ENCODE results near the gene MYO5B.

MYO5B gene

GRCh38 chr18:50079571-50080295, 115.2 kb downstream of the MYO5B start:
- no peak overlapping the region for H3K27ac ChIP-seq

GRCh38 chr18:50076277-50076676, 118.7 kb downstream of the MYO5B start:
- H3K27ac ChIP-seq, result no peak overlapping the region
- TF ChIP-seq CTCF (IDR thresholded peaks at IDR 0.05), result no peak
- TF ChIP-seq ZFX (IDR thresholded peaks at IDR 0.05; ENCODE audit: borderline replicate concordance), result no peak

More at GRCh38 chr18:50079571-50080295, 115.2 kb downstream of the MYO5B start:
- no peak for TF ChIP-seq ZFX (IDR thresholded peaks at IDR 0.05; ENCODE audit: borderline replicate concordance)
- TF ChIP-seq CTCF (IDR thresholded peaks at IDR 0.05), result no peak

- H3K27ac ChIP-seq, result no peak overlapping the region
- TF ChIP-seq ZFX (IDR thresholded peaks at IDR 0.05; ENCODE audit: borderline replicate concordance) (no peak), CTCF (IDR thresholded peaks at IDR 0.05) (no peak)
Measured at GRCh38 chr18:50075772-50076171, 119.2 kb downstream of the MYO5B start.

- no peak overlapping the region for H3K27ac ChIP-seq
- no peak for TF ChIP-seq ZFX (IDR thresholded peaks at IDR 0.05; ENCODE audit: borderline replicate concordance)
- no peak for TF ChIP-seq CTCF (IDR thresholded peaks at IDR 0.05)
Measured at GRCh38 chr18:50074404-50074803, 120.5 kb downstream of the MYO5B start.

- TF ChIP-seq CTCF (IDR thresholded peaks at IDR 0.05) (no peak), ZFX (IDR thresholded peaks at IDR 0.05; ENCODE audit: borderline replicate concordance) (no peak)
- no peak overlapping the region for H3K27ac ChIP-seq
Measured at GRCh38 chr18:50073319-50073718, 121.6 kb downstream of the MYO5B start.

GRCh38 chr18:50072146-50072545, 122.8 kb downstream of the MYO5B start:
- TF ChIP-seq CTCF (IDR thresholded peaks at IDR 0.05) (no peak), ZFX (IDR thresholded peaks at IDR 0.05; ENCODE audit: borderline replicate concordance) (no peak)
- no peak overlapping the region for H3K27ac ChIP-seq

- no peak for TF ChIP-seq ZFX (IDR thresholded peaks at IDR 0.05; ENCODE audit: borderline replicate concordance)
- TF ChIP-seq CTCF (IDR thresholded peaks at IDR 0.05), result no peak
- no peak overlapping the region for H3K27ac ChIP-seq
Measured at GRCh38 chr18:50071397-50071796, 123.5 kb downstream of the MYO5B start.

All from 22Rv1 (cell line).